H1 (cell line): ENCODE data around the gene AGPAT4. TPM values are rescaled to one million over a fixed set of nuclear protein-coding genes. Genes with fewer than 3 reads are reported as not detected.

Experiments used
- CTCF ChIA-PET: fragments of 300-600 bp; sonication (Branson Sonifier 250); formaldehyde crosslinking; loops from one replicate; lab custom pipeline; 2021; ENCODE audit not compliant: partially characterized antibody; lab: Charles Lee
- POLR2A ChIA-PET: fragments of 300-600 bp; sonication (Branson Sonifier 250); formaldehyde crosslinking; loops from one replicate; lab custom pipeline; 2021; ENCODE audit warnings: inconsistent platforms; ENCODE audit not compliant: partially characterized antibody; lab: Charles Lee
- DNase-seq, 2 experiments: peaks; one replicate each; pipeline versions ENCODE4 v3.0.0 to v3.0.0-alpha.2; 2010 to 2022; ENCODE audit warnings: low spot score in 2 of 2, low read depth in 1 of 2, mixed read lengths in 1 of 2
- FAIRE-seq: peaks from 2 replicates; lab custom pipeline; 2011; peaks lifted over from hg19 to GRCh38; lab: Jason Lieb, UNC
- H2AFZ ChIP-seq: 2 replicates; pipeline ENCODE4 v1.8.1; 2012; ENCODE audit warnings: low read length, inconsistent platforms
- H2AK5ac ChIP-seq: 2 replicates; pipeline ENCODE4 v1.6.1; 2013; ENCODE audit warnings: low read depth, low read length
- H2BK120ac ChIP-seq: replicated peaks from 2 replicates; pipeline ENCODE3; 2013; ENCODE audit warnings: low read depth, low read length, inconsistent platforms
- H2BK12ac ChIP-seq: 2 replicates; pipeline ENCODE4 v1.6.1; 2013; ENCODE audit warnings: low read depth, low read length
- H2BK15ac ChIP-seq: 2 replicates; pipeline ENCODE4 v1.6.1; 2013; ENCODE audit warnings: low read length
- H2BK20ac ChIP-seq: 2 replicates; pipeline ENCODE4 v1.6.1; 2013; ENCODE audit warnings: low read length
- H2BK5ac ChIP-seq: 2 replicates; pipeline ENCODE4 v1.6.1; 2013; ENCODE audit warnings: low read depth, low read length
- H3K14ac ChIP-seq: 2 replicates; pipeline ENCODE4 v1.6.1; 2013; ENCODE audit warnings: inconsistent platforms; ENCODE audit not compliant: insufficient read length
- H3K18ac ChIP-seq: 2 replicates; pipeline ENCODE4 v1.6.1; 2013; ENCODE audit warnings: low read length; ENCODE audit errors: extremely low read depth
- H3K23ac ChIP-seq: 2 replicates; pipeline ENCODE4 v1.6.1; 2013; ENCODE audit warnings: inconsistent platforms; ENCODE audit not compliant: insufficient read length
- H3K23me2 ChIP-seq: 2 replicates; pipeline ENCODE4 v1.6.1; 2013; ENCODE audit warnings: low read depth, low read length
- H3K27ac ChIP-seq: 2 replicates; pipeline ENCODE4 v1.6.1; 2011; ENCODE audit warnings: low read depth, low read length, inconsistent platforms
- H3K27me3 ChIP-seq, 4 experiments: replicated peaks in 1 of 4; 1 replicate in 1 of 4; 2 replicates in 3 of 4; pipeline versions ENCODE4 v1.6.1 to v1.8.1; 2011 to 2013; ENCODE audit warnings: low read length in 3 of 4, mild to moderate bottlenecking in 3 of 4, inconsistent platforms in 2 of 4, mixed read lengths in 2 of 4, moderate library complexity in 1 of 4; ENCODE audit not compliant: control insufficient read depth in 3 of 4, insufficient read depth in 3 of 4; ENCODE audit errors: extremely low read depth in 1 of 4
- H3K36me3 ChIP-seq, 4 experiments: 2 replicates each; pipeline versions ENCODE4 v1.6.1 to v1.8.1; 2011 to 2013; ENCODE audit warnings: mild to moderate bottlenecking in 4 of 4, low read length in 3 of 4, moderate library complexity in 2 of 4, control low read depth in 1 of 4, inconsistent platforms in 1 of 4; ENCODE audit not compliant: insufficient read depth in 4 of 4, control insufficient read depth in 2 of 4
- H3K4ac ChIP-seq: replicated peaks from 2 replicates; pipeline ENCODE3; 2013; ENCODE audit warnings: low read length, low read depth, mixed read lengths, inconsistent platforms; ENCODE audit not compliant: insufficient read length
- H3K4me1 ChIP-seq, 4 experiments: replicated peaks in 1 of 4; 1 replicate in 1 of 4; 2 replicates in 3 of 4; pipeline versions ENCODE4 v1.6.1 to v1.8.1; 2011 to 2013; ENCODE audit warnings: low read length in 3 of 4, inconsistent platforms in 2 of 4, mixed read lengths in 1 of 4; ENCODE audit not compliant: insufficient read depth in 4 of 4, control insufficient read depth in 3 of 4
- H3K4me2 ChIP-seq, 2 experiments: 2 replicates each; pipeline versions ENCODE4 v1.6.1 to v1.8.1; 2011 to 2013; ENCODE audit warnings: low read depth in 2 of 2, low read length in 2 of 2, control low read depth in 1 of 2, inconsistent platforms in 1 of 2, mild to moderate bottlenecking in 1 of 2; ENCODE audit not compliant: insufficient read depth in 1 of 2
- H3K4me3 ChIP-seq, 4 experiments: fragments of 200-600, 300-600 bp in 1 of 4; sonication (generic), shearing (Covaris generic), sonication (Bioruptor Twin) in 1 of 4; 2 replicates each; pipeline versions ENCODE4 v1.5.1 to v1.8.1; 2011 to 2016; ENCODE audit warnings: low read length in 4 of 4, low read depth in 3 of 4, control low read depth in 2 of 4, inconsistent platforms in 2 of 4, mild to moderate bottlenecking in 2 of 4, mixed read lengths in 1 of 4, moderate library complexity in 1 of 4; ENCODE audit not compliant: insufficient read depth in 2 of 4; ENCODE audit errors: extremely low read depth in 1 of 4
- H3K56ac ChIP-seq: replicated peaks from 2 replicates; pipeline ENCODE3; 2013; ENCODE audit warnings: low read depth, mild to moderate bottlenecking, mixed read lengths, low read length, inconsistent platforms; ENCODE audit not compliant: insufficient read length
- H3K79me1 ChIP-seq: 2 replicates; pipeline ENCODE4 v1.6.1; 2013; ENCODE audit warnings: low read depth, low read length, control low read depth
- H3K79me2 ChIP-seq, 2 experiments: 2 replicates each; pipeline versions ENCODE4 v1.6.1 to v1.8.1; 2012 to 2013; ENCODE audit warnings: low read length in 2 of 2, mild to moderate bottlenecking in 2 of 2, inconsistent platforms in 1 of 2; ENCODE audit not compliant: insufficient read depth in 2 of 2, control insufficient read depth in 1 of 2
- H3K9ac ChIP-seq, 4 experiments: replicated peaks in 1 of 4; 1 replicate in 1 of 4; 2 replicates in 3 of 4; pipeline versions ENCODE4 v1.6.1 to v1.8.1; 2011 to 2013; ENCODE audit warnings: low read depth in 3 of 4, low read length in 3 of 4, control low read depth in 2 of 4, mild to moderate bottlenecking in 2 of 4, moderate library complexity in 2 of 4, inconsistent platforms in 1 of 4; ENCODE audit errors: extremely low read depth in 1 of 4
- H3K9me3 ChIP-seq, 2 experiments: 2 replicates each; pipeline versions ENCODE4 v1.6.1 to v1.8.1; 2012 to 2013; ENCODE audit warnings: mild to moderate bottlenecking in 2 of 2, moderate library complexity in 2 of 2, control low read depth in 1 of 2, inconsistent platforms in 1 of 2, low read depth in 1 of 2, low read length in 1 of 2, mixed read lengths in 1 of 2; ENCODE audit not compliant: insufficient read depth in 2 of 2
- H4K20me1 ChIP-seq, 2 experiments: replicated peaks in 1 of 2; 2 replicates each; pipeline versions ENCODE3 to v1.8.1; 2011 to 2013; ENCODE audit warnings: inconsistent platforms in 2 of 2, low read length in 2 of 2, mild to moderate bottlenecking in 1 of 2; ENCODE audit not compliant: insufficient read depth in 2 of 2, control insufficient read depth in 1 of 2
- H4K5ac ChIP-seq: 2 replicates; pipeline ENCODE4 v1.6.1; 2013; ENCODE audit warnings: low read length, low read depth, mixed read lengths, inconsistent platforms; ENCODE audit not compliant: insufficient read length
- H4K8ac ChIP-seq: 2 replicates; pipeline ENCODE4 v1.8.0; 2013; ENCODE audit warnings: mild to moderate bottlenecking, moderate library complexity, low read length, inconsistent platforms; ENCODE audit not compliant: insufficient read depth; ENCODE audit errors: extremely low read depth
- H4K91ac ChIP-seq: replicated peaks from 2 replicates; pipeline ENCODE3; 2013; ENCODE audit warnings: low read length, mixed read lengths, inconsistent platforms; ENCODE audit not compliant: insufficient read length
- ASH2L ChIP-seq: fragments of 200-600, 300-600 bp; sonication (generic); IDR thresholded peaks from one replicate; pipeline ENCODE4 v1.7.1; 2017; ENCODE audit warnings: low read length
- ATF2 ChIP-seq: IDR thresholded peaks from 2 replicates; pipeline ENCODE4 v1.6.1; 2012; ENCODE audit warnings: low read length, inconsistent platforms
- E2F6 ChIP-seq: IDR thresholded peaks from 2 replicates; pipeline ENCODE4 v1.6.1; 2012; ENCODE audit warnings: inconsistent platforms
- POLR2A ChIP-seq, 2 experiments: IDR thresholded peaks; 1 replicate in 1 of 2; 2 replicates in 1 of 2; pipeline ENCODE4 v1.6.1; 2011; ENCODE audit warnings: low read depth in 2 of 2, low read length in 2 of 2, mild to moderate bottlenecking in 2 of 2; ENCODE audit errors: control extremely low read depth in 1 of 2
- SIX5 ChIP-seq: IDR thresholded peaks from 2 replicates; pipeline ENCODE4 v1.6.1; 2011; ENCODE audit warnings: mild to moderate bottlenecking, low read depth, low read length
- SP4 ChIP-seq: IDR thresholded peaks from 2 replicates; pipeline ENCODE4 v1.6.1; 2012; ENCODE audit warnings: low read length, inconsistent platforms
- TAF7 ChIP-seq: optimal IDR thresholded peaks from 2 replicates; pipeline ENCODE3; 2011; ENCODE audit warnings: low read depth, mild to moderate bottlenecking, inconsistent platforms, low read length, moderate library complexity, borderline replicate concordance
- WGBS, 2 experiments: shearing (Covaris generic) in 1 of 2; methylation state at CpG; one replicate each; pipeline versions ENCODE4 v1.1.6 to v1.1.7; 2013 to 2015; ENCODE audit warnings: low lambda C conversion rate in 2 of 2, mixed read lengths in 2 of 2, inconsistent platforms in 1 of 2, low coverage in 1 of 2, missing lambda C conversion rate in 1 of 2; ENCODE audit not compliant: insufficient replicate concordance in 2 of 2, insufficient coverage in 1 of 2, insufficient read length in 1 of 2; ENCODE audit errors: extremely low coverage in 1 of 2, missing lambda C conversion rate in 1 of 2; 5-methylcytosine and 5-hydroxymethylcytosine counted together
- polyA plus RNA-seq, 7 experiments: library from polyadenylated mRNA; depleted of rRNA in 3 of 7; stranded (reverse) in 5 of 7; unstranded in 2 of 7; fragments of >200 nt in 5 of 7; fragments of 200-250 nt in 2 of 7; gene quantifications; 1 replicate in 5 of 7; 2 replicates in 1 of 7; 4 replicates in 1 of 7; pipeline versions ENCODE4 v1.2.1 to v1.2.3, GENCODE V29; 2011 to 2013; ENCODE audit warnings: missing spikeins in 2 of 7, mixed read lengths in 2 of 7
- total RNA-seq: library from RNA; stranded (reverse); fragmentation: NEBNext Ultra II Directional; extraction: Animal tissue kit (Norgen Biotek cat#: 25700); gene quantifications from 2 replicates; pipeline ENCODE4 v1.2.1, GENCODE V29; 2021

The AGPAT4 gene
- total and polyA plus RNA-seq, 2 of the 8 experiments (the other 6 are each of a cell fraction or from before 2014, with no cell fraction given): 13.5 to 23.8 TPM

GRCh38 chr6:161127071-161127740 is 146.7 kb downstream of the AGPAT4 start:
- WGBS, 2 experiments: 83% methylated on average over 7 of the region's 7 CpGs; no CpG with 5 or more reads in 1 of the 2 experiments
- Histone ChIP-seq H3K79me2 (no peaks in the 10 kb centered on the region), H3K18ac (no peak overlapping the region), H3K27ac (no peak overlapping the region), H4K91ac (no peak overlapping the region), H3K4me1 (no peaks in the 10 kb centered on the region), H3K79me1 (no peaks in the 10 kb centered on the region; the same call in 1 of the 2 replicates), H2AFZ (no peak overlapping the region), H2BK20ac (no peak overlapping the region), H2BK15ac (no peak overlapping the region), H3K4ac (no peak overlapping the region), H2BK12ac (no peak overlapping the region), H2BK5ac (no peak overlapping the region; the same call in 1 of the 2 replicates), H3K9me3 (peaks cover 34 to 38% of the 10 kb centered on the region in 2 experiments), H3K14ac (no peak overlapping the region), H2BK120ac (no peak overlapping the region), H3K27me3 (no peaks in the 10 kb centered on the region), H3K9ac (no peak overlapping the region), H4K20me1 (peaks cover 0 to 2% of the 10 kb centered on the region in 2 experiments), H3K23me2 (no peaks in the 10 kb centered on the region), H2AK5ac (no peak overlapping the region), H3K4me2 (no peak overlapping the region), H3K23ac (no peak overlapping the region), H4K5ac (no peak overlapping the region), H3K4me3 (no peak overlapping the region), H3K56ac (no peak overlapping the region), H3K36me3 (peaks cover 0 to 52% (median 16%) of the 10 kb centered on the region in 4 experiments; a peak in 4 of 8 replicates), H4K8ac (no peak overlapping the region)
- TF ChIP-seq SIX5 (no peak), ASH2L (no peak), ATF2 (no peak), TAF7 (no peak), E2F6 (0 out of 2 replicates have a peak, but pooled peaks have one; percentile 11), POLR2A (IDR thresholded peaks at IDR 0.05; ENCODE audit: control extremely low read depth in 1 of 2, low read depth in 2 of 2, low read length in 2 of 2) (no peak), SP4 (no peak)
- FAIRE-seq: no peak
- no peak for DNase-seq
- CTCF ChIA-PET: interaction anchor here (0.7 to 1.8 kb wide), 3 partner anchors 26 to 350 kb away, joined by 3 to 5 read pairs (median 3); no protein-coding TSS in a partner anchor
- POLR2A ChIA-PET: interaction anchor here (2.1 kb wide), 1 partner anchor 10 kb away, joined by 4 read pairs; no protein-coding TSS in a partner anchor
